T-helper 9 cell (primary cell): ENCODE results near the gene SAMD5.

Experiments used
- DNase-seq: peaks from one replicate; pipeline ENCODE4 v3.0.0-alpha.2; 2020

Gene SAMD5

GRCh38 chr6:147567141-147567805 is 58.8 kb downstream of the SAMD5 start:
- DNase-seq: no peak

GRCh38 chr6:147569788-147570187 is 61.3 kb downstream of the SAMD5 start:
- DNase-seq: no peak

- no peak for DNase-seq
Observed at GRCh38 chr6:147570681-147571080, 62.2 kb downstream of the SAMD5 start.

GRCh38 chr6:147577488-147577887 is 69.0 kb downstream of the SAMD5 start:
- no peak for DNase-seq

GRCh38 chr6:147578159-147578558 is 69.7 kb downstream of the SAMD5 start:
- DNase-seq: no peak

- DNase-seq: no peak
Observed at GRCh38 chr6:147578883-147579282, 70.4 kb downstream of the SAMD5 start.

GRCh38 chr6:147579667-147580066 is 71.2 kb downstream of the SAMD5 start:
- DNase-seq: no peak

GRCh38 chr6:147582991-147583390 is 74.5 kb downstream of the SAMD5 start:
- no peak for DNase-seq

GRCh38 chr6:147585256-147585655 is 76.8 kb downstream of the SAMD5 start:
- DNase-seq: no peak

GRCh38 chr6:147586044-147586443 is 77.6 kb downstream of the SAMD5 start:
- no peak for DNase-seq

GRCh38 chr6:147587907-147588306 is 79.4 kb downstream of the SAMD5 start:
- DNase-seq: no peak

- DNase-seq: no peak
Observed at GRCh38 chr6:147588469-147588868, 80.0 kb downstream of the SAMD5 start.

GRCh38 chr6:147589739-147590250 is 81.3 kb downstream of the SAMD5 start:
- no peak for DNase-seq

GRCh38 chr6:147595961-147596360 is 87.5 kb downstream of the SAMD5 start:
- no peak for DNase-seq

GRCh38 chr6:147603392-147604081 is 95.0 kb downstream of the SAMD5 start:
- no peak for DNase-seq

- DNase-seq: no peak
Observed at GRCh38 chr6:147604373-147604772, 95.9 kb downstream of the SAMD5 start.

- no peak for DNase-seq
Observed at GRCh38 chr6:147611992-147612391, 103.5 kb downstream of the SAMD5 start.

GRCh38 chr6:147614501-147614900 is 106.0 kb downstream of the SAMD5 start:
- no peak for DNase-seq

GRCh38 chr6:147615659-147616456 is 107.4 kb downstream of the SAMD5 start:
- no peak for DNase-seq

GRCh38 chr6:147617366-147617765 is 108.9 kb downstream of the SAMD5 start:
- DNase-seq: no peak

- no peak for DNase-seq
Observed at GRCh38 chr6:147618457-147618856, 110.0 kb downstream of the SAMD5 start.

- DNase-seq: no peak
Observed at GRCh38 chr6:147618927-147619326, 110.4 kb downstream of the SAMD5 start.
